GM21737 (cell line): ENCODE measurements around the gene BATF.

Source experiments
- ATAC-seq: cut with Tn5 transposase; IDR thresholded peaks from one replicate; pipeline ENCODE4 v1.9.1; 2021; ENCODE audit warnings: mild to moderate bottlenecking, moderate library complexity; ENCODE audit not compliant: unreplicated experiment

Gene BATF

DNA sequence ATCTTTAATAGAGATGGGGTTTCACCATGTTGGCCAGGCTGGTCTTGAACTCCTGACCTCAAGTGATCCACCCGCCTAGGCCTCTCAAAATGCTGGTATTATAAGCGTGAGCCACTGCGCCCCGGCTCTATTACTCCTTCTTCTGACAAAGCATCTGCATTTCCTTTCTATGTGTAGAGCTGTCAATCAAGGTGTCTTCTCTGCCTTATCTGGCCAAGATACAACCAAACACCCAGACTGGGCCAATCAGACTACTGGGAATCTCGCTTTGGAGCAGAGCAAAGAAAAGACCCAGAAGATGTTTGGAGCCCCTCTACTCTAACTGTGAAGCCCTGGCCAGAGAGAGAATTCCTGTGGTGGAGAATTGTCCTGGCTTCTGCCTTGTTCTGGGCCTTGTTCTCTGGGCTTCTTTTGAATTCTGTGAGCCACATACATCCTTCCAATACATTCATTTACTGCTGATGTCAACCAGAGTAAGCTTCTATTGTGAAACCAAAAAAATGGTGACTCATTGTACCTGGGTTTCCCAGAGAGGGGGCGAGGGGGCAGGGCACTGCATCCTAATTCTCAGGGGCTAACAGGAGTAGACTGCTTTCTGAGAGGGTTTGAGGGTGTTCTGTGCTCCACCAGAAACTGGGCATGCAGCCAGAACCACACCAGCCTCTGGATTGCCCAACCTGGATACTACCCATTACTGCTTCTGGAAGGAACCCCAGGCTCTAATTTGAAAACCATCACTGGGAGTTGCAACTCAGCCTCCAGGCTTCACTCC lies 37.4 kb downstream of the BATF start:
- no peak for ATAC-seq

DNA sequence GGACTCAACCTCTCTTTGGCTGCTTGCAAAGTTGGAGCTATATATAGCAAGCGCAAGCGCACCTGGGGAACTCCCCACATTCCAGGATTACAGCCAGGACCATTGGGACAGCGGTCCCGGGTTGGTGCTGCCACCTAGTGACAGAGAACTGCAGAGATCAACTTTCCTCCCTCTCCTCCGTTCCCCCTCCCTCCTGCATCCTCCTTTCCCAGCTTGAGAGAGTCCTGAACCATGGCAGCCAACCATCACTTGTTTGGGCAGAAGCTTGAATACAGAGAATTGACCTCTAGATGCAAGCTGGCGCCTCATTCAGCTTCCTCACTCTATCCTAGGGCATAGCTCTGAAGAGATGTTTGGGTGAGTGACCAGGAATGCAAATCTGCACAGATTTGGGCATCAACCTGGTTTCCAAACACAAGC lies 38.8 kb downstream of the BATF start:
- no peak for ATAC-seq

DNA sequence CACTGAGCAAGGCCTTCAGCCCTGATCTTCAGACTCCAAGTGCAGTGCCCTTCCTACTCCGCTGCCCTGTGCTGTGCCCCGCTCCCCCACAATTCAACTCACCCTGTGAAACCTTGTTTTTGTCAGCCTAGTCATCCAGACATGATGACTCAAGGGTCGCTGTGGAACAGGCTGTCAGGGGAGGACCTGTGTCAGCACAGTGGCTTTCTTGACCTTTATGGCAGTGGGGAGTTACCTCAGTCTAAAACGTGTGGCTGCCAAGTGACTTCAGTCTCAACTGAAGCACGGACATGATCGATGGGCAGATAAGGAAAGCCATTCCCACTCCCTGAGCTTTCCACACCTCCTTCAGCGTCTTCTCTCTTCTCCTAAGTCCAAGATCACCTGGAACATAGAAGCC lies 39.8 kb downstream of the BATF start:
- ATAC-seq: no peak

GRCh38 chr14:75562489-75562888 lies 40.2 kb downstream of the BATF start:
- ATAC-seq: no peak

DNA sequence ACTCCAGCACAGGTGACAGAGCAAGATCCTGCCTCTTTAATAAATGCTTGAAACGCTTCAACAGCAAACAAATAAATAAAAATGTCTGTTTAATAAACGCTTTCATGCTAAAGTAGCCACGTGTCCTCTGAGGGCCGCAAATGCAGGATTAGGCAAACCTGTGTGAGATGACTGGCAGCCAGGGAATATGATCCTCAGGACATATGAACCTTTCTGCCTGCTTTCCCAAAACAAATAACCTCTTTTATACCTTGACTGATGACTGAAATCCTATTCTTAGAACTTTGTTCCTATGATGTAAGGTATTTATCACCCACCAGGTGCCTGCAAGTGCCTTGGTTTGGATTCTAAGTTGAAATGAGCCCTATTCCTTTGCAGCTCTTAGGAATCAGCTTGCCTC lies 41.7 kb downstream of the BATF start:
- ATAC-seq: no peak

DNA sequence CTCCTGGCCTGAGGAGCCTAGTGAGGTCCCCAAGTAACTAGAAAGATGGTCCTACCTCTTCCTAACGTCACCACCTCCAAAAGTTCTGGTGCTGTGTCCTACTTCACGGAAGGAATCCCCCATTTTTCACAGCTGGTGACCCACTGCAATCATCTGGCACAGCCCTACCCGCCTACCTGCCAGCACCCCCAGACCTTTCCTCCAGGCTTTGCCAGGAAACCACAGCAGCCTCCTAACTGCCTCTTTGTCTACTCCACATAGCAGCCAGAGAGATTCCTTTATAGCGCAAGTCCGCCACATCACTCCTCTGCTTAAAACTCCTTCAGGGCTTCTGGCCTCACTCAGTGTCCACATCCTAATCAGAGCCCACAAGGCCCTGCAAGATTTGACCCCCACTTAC lies 42.8 kb downstream of the BATF start:
- ATAC-seq: no peak

- ATAC-seq: no peak
Measured at GRCh38 chr14:75566321-75566720, 44.1 kb downstream of the BATF start.

DNA sequence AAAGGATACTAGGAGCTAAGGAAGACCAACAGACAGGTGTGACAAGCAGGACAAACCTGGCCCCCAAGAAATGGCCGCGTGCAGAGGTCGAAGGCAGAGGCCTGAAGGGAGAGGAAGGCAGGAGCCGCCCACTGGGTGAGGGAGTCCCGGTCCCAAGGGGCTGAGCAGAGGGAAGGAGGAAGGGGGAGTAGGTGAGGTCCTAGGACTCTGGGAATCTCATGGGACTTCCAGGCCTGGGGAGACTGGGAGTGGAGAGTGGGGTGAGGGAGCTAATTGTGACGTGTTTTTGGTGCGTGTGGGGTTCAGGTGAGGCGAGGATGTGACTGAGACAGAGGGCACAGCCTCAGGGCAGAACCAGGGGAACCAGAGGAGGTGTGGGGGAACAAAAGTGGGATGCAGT lies 44.5 kb downstream of the BATF start:
- ATAC-seq: no peak

GRCh38 chr14:75568140-75568539 lies 45.9 kb downstream of the BATF start:
- no peak for ATAC-seq

GRCh38 chr14:75568791-75569190 lies 46.5 kb downstream of the BATF start:
- ATAC-seq: no peak

- ATAC-seq: no peak
Measured at GRCh38 chr14:75570797-75571196, 48.5 kb downstream of the BATF start.

DNA sequence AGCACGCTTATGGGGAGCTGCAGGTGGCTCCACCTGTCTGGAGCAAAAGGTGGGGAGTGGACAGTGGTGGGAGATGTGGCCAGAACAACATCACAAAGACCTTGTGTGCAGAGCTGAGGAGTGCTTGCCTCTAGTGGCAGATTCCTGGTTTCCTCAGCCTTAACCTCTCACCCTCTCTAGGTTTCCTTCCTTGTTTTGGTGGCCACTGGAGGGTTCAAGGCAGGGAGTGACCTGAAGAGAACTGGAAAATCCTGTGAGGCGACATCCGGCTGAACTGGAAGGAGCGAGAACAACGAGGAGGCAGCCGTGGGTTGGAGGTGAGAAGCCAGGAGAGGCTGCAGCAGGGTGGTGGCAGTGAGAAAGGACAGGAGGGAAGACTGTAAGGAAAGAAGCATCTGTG lies 49.8 kb downstream of the BATF start:
- no peak for ATAC-seq

- no peak for ATAC-seq
Measured at GRCh38 chr14:75577090-75577489, 54.8 kb downstream of the BATF start.

- ATAC-seq: peak; percentile 91
Measured at GRCh38 chr14:75577729-75578101, 55.4 kb downstream of the BATF start.

- peak; percentile 28 for ATAC-seq
Measured at GRCh38 chr14:75578102-75578785, 56.0 kb downstream of the BATF start, which contains the start of gene FLVCR2. Gene FLVCR2 (plus strand): TSS chr14:75578620. CDS start chr14:75578973, 353 bp downstream.

- peak; percentile 10 for ATAC-seq
Measured at GRCh38 chr14:75578786-75579337, 56.6 kb downstream of the BATF start.

- ATAC-seq: no peak
Measured at GRCh38 chr14:75579338-75579864, 57.1 kb downstream of the BATF start.

- ATAC-seq: no peak
Measured at GRCh38 chr14:75579882-75580281, 57.6 kb downstream of the BATF start.

- no peak for ATAC-seq
Measured at GRCh38 chr14:75587388-75587787, 65.1 kb downstream of the BATF start.

GRCh38 chr14:75589931-75590330 lies 67.7 kb downstream of the BATF start:
- no peak for ATAC-seq

- no peak for ATAC-seq
Measured at GRCh38 chr14:75591331-75591946, 69.2 kb downstream of the BATF start.
